ENCODE measurements around the gene FAM171A2.

The FAM171A2 gene

DNA sequence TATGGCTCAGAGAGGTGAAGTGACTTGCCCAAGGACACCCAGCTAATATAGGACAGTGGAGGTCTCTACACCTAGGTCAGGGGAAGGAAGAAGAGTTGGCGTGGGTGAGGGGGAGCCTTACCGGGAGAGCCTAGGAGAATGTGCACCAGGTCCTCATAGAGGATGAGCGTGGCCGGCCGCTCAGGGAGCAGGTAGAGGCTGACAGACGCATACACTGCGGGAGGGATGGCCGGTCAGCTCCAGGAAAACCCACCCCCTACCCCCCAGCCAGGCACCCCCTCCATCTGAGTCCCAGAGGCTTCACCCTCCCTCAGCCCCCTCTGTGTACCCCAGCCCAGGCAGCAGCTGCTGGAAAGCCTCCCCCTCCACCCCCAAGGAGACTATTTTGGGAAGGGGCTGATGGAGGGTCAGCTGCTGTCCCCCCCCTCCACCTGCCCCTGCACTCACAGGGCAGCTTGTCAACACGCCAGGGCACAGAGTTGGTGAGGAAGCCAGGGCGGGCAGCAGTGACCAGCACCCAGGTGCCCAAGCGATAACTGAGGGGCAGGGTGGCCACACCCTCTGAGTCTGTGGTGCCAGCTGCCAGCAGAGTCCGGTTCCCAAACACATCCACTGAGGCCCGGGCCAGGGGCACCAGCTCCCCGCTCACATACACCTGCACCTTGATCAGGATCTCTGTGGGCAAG, 4.1 kb downstream of the FAM171A2 start:
- H3K9me3 Mint-ChIP-seq, result no peaks in the 10 kb centered on the region
- H3K27ac Mint-ChIP-seq, result peak overlapping the region; percentile 66 to 92 (median 89)
- H3K4me3 Mint-ChIP-seq, result peak overlapping the region; percentile 46 to 94 (median 93)
- H3K4me1 Mint-ChIP-seq, result peaks cover 52% of the 10 kb centered on the region
- peaks cover 3% of the 10 kb centered on the region for H3K27me3 Mint-ChIP-seq (ENCODE audit: low read depth)
- H3K36me3 Mint-ChIP-seq (ENCODE audit: low read depth), result peaks cover 28% of the 10 kb centered on the region
- TF ChIP-seq, protein P1, sequence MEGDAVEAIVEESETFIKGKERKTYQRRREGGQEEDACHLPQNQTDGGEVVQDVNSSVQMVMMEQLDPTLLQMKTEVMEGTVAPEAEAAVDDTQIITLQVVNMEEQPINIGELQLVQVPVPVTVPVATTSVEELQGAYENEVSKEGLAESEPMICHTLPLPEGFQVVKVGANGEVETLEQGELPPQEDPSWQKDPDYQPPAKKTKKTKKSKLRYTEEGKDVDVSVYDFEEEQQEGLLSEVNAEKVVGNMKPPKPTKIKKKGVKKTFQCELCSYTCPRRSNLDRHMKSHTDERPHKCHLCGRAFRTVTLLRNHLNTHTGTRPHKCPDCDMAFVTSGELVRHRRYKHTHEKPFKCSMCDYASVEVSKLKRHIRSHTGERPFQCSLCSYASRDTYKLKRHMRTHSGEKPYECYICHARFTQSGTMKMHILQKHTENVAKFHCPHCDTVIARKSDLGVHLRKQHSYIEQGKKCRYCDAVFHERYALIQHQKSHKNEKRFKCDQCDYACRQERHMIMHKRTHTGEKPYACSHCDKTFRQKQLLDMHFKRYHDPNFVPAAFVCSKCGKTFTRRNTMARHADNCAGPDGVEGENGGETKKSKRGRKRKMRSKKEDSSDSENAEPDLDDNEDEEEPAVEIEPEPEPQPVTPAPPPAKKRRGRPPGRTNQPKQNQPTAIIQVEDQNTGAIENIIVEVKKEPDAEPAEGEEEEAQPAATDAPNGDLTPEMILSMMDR (IDR thresholded peaks at IDR 0.05; ENCODE audit: unreplicated experiment in 3 of 3), result no peak

DNA sequence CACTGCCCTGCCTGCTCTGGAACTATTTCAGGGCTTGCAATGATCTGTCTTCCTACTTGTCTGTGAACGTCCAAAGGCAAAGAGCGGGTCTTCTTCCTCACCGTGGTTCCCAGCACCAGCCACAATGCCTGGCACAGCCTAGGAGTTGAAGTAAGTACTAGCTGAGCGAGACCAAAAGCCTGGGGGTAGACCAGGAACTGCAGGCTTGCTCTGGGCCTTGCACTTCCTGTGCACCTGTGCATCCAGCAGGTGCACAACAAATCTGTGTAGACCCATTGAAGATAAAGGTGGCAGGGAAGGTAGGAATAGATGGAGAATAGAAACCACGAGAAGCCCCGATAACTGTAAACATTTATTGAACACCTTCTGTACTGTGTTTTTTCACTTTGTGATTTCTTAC, 4.6 kb downstream of the FAM171A2 start:
- H3K9me3 Mint-ChIP-seq, result no peaks in the 10 kb centered on the region
- TF ChIP-seq, protein P1 (IDR thresholded peaks at IDR 0.05; ENCODE audit: unreplicated experiment in 3 of 3), result no peak
- H3K27ac Mint-ChIP-seq, result peak overlapping the region; percentile 50 to 76 (median 74)
- H3K27me3 Mint-ChIP-seq (ENCODE audit: low read depth), result peaks cover 3% of the 10 kb centered on the region
- H3K4me3 Mint-ChIP-seq, result peak overlapping the region; percentile 46 to 80 (median 69)
- peaks cover 52% of the 10 kb centered on the region for H3K4me1 Mint-ChIP-seq
- peaks cover 28% of the 10 kb centered on the region for H3K36me3 Mint-ChIP-seq (ENCODE audit: low read depth)

DNA sequence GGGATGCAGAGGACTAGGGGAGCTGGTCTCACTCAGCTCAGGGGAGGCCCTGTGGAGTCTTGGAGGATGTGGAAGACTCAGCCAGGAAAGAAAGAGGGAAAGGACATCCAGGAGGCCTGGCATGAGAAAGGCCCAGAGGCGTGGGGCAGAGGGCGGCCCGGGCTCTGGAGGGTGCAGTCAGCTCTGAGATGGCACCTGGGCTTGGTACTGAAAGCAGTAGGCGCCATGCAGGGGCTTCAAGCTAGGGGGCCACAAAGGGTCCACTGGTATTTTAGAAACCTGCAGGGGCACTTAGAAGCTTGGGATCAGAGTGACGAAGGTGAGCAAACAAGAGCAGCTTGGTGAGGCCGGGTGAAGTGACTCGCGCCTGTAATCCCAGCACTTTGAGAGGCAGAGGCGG, 5.6 kb downstream of the FAM171A2 start:
- peaks cover 29% of the 10 kb centered on the region for H3K36me3 Mint-ChIP-seq (ENCODE audit: low read depth)

DNA sequence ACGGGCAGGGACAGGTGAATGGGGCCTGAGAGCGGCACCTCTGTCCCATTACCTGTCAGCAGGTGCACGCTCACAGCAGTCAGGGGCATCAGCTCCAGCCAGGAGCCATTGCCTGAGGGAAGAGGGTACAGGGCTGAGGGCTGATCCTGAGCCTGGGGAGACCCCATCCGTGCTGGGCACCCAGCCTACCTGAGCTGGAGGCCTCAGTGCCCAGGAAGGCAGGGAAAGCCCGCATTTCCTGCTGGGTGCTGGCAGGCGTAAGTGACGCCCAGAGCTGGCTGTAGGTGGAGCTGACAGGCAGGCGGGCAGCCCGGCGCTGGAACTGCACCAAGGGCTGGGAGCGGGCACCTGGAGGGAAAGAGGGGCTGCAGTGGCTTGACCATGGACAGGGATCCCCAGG, 7.4 kb downstream of the FAM171A2 start:
- Mint-ChIP-seq H3K4me1 (peaks cover 52% of the 10 kb centered on the region), H3K9me3 (no peaks in the 10 kb centered on the region), H3K27me3 (ENCODE audit: low read depth) (peaks cover 3% of the 10 kb centered on the region), H3K36me3 (ENCODE audit: low read depth) (peaks cover 33% of the 10 kb centered on the region), H3K4me3 (no peak overlapping the region), H3K27ac (no peak overlapping the region)
- TF ChIP-seq, protein P1 (IDR thresholded peaks at IDR 0.05; ENCODE audit: unreplicated experiment in 3 of 3), result no peak

More for the DNA sequence above, 5.6 kb downstream of the FAM171A2 start:
- no peaks in the 10 kb centered on the region for H3K9me3 Mint-ChIP-seq
- peaks cover 3% of the 10 kb centered on the region for H3K27me3 Mint-ChIP-seq (ENCODE audit: low read depth)
- peak overlapping the region; percentile 37 to 74 (median 60) for H3K27ac Mint-ChIP-seq
- TF ChIP-seq, protein P1 (IDR thresholded peaks at IDR 0.05; ENCODE audit: unreplicated experiment in 3 of 3), result no peak
- peak overlapping the region; percentile 21 to 41 (median 34) for H3K4me3 Mint-ChIP-seq
- H3K4me1 Mint-ChIP-seq, result peaks cover 54% of the 10 kb centered on the region

DNA sequence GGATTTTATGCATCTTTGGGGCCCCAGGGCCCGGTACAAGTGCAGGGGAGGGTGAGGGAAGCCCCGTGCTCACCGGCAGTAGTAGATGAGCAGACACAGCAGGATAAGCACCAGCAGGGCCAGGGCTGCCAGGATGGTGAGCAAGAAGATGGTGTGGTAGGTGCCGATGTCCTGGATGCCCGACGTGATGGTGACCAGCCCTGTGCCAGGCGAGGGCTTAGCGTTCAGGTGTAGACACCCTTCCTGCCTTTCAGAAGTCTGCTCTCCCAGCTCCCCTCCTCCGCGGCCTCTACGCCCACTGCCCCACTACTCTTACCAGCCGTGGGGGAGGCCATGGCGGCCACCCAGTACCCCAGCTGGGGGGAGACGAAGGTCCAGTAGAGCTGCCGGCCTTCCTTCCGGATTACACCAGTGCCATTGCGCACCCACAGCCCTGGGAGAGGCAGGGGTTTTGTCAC, 8.0 kb downstream of the FAM171A2 start:
- Mint-ChIP-seq H3K4me1 (peaks cover 46% of the 10 kb centered on the region), H3K9me3 (no peaks in the 10 kb centered on the region), H3K27me3 (ENCODE audit: low read depth) (peaks cover 3% of the 10 kb centered on the region), H3K4me3 (peak overlapping the region in 1 of 3 experiments; percentile 37), H3K27ac (no peak overlapping the region), H3K36me3 (ENCODE audit: low read depth) (peaks cover 33% of the 10 kb centered on the region)
- TF ChIP-seq, protein P1 (IDR thresholded peaks at IDR 0.05; ENCODE audit: unreplicated experiment in 3 of 3), result no peak
